Astrocyte (in vitro differentiated cells and primary cell): ENCODE results near the gene CMC4. TPM values are rescaled to one million over a fixed set of nuclear protein-coding genes. Genes with fewer than 3 reads are reported as not detected.

Experiments
- DNase-seq: peaks from one replicate; pipeline ENCODE4 v3.0.0-alpha.2; 2010; ENCODE audit warnings: low read depth
- FAIRE-seq: peaks from 2 replicates; lab custom pipeline; 2011; peaks lifted over from hg19 to GRCh38; lab: Jason Lieb, UNC
- H2AFZ ChIP-seq: 2 replicates; pipeline ENCODE4 v1.6.0; 2012; ENCODE audit warnings: low read depth, low read length, inconsistent platforms
- H3K27ac ChIP-seq: 2 replicates; pipeline ENCODE4 v1.5.1; 2011; ENCODE audit warnings: low read depth, low read length, inconsistent platforms
- H3K27me3 ChIP-seq: 2 replicates; pipeline ENCODE4 v1.6.0; 2011; ENCODE audit warnings: low read length, inconsistent platforms; ENCODE audit not compliant: insufficient read depth
- H3K36me3 ChIP-seq: 2 replicates; pipeline ENCODE4 v1.5.1; 2011; ENCODE audit warnings: low read length, inconsistent platforms; ENCODE audit not compliant: insufficient read depth
- H3K4me1 ChIP-seq: 2 replicates; pipeline ENCODE4 v1.5.1; 2011; ENCODE audit warnings: low read length, inconsistent platforms; ENCODE audit not compliant: insufficient read depth
- H3K4me2 ChIP-seq: 2 replicates; pipeline ENCODE4 v1.6.0; 2012; ENCODE audit warnings: low read length, inconsistent platforms
- H3K4me3 ChIP-seq: 2 replicates; pipeline ENCODE4 v1.5.1; 2011; ENCODE audit warnings: low read depth, mild to moderate bottlenecking, low read length, inconsistent platforms; ENCODE audit not compliant: insufficient read depth
- H3K79me2 ChIP-seq: 2 replicates; pipeline ENCODE4 v1.6.0; 2012; ENCODE audit warnings: mild to moderate bottlenecking, low read length, inconsistent platforms; ENCODE audit not compliant: insufficient read depth
- H3K9ac ChIP-seq: 2 replicates; pipeline ENCODE4 v1.6.0; 2012; ENCODE audit warnings: mild to moderate bottlenecking, low read length, inconsistent platforms
- H3K9me3 ChIP-seq: 2 replicates; pipeline ENCODE4 v1.5.1; 2012; ENCODE audit warnings: low read depth, mild to moderate bottlenecking, low read length, inconsistent platforms; ENCODE audit not compliant: insufficient read depth
- H4K20me1 ChIP-seq: 2 replicates; pipeline ENCODE4 v1.6.0; 2012; ENCODE audit warnings: low read length, inconsistent platforms; ENCODE audit not compliant: insufficient read depth
- H3K27ac Mint-ChIP-seq: one replicate; pipeline ENCODE4 v1.8.0; 2021; ENCODE audit warnings: mild to moderate bottlenecking, mixed read lengths; ENCODE audit not compliant: unreplicated experiment
- H3K27me3 Mint-ChIP-seq: one replicate; pipeline ENCODE4 v1.8.0; 2021; ENCODE audit warnings: low read depth, mixed read lengths; ENCODE audit not compliant: unreplicated experiment
- H3K36me3 Mint-ChIP-seq: one replicate; pipeline ENCODE4 v1.8.0; 2021; ENCODE audit warnings: low read depth, mixed read lengths; ENCODE audit not compliant: unreplicated experiment
- H3K4me1 Mint-ChIP-seq: one replicate; pipeline ENCODE4 v1.8.0; 2021; ENCODE audit warnings: low read depth, mixed read lengths; ENCODE audit not compliant: unreplicated experiment
- H3K4me3 Mint-ChIP-seq: one replicate; pipeline ENCODE4 v1.8.0; 2021; ENCODE audit warnings: mild to moderate bottlenecking, moderate library complexity, mixed read lengths; ENCODE audit not compliant: unreplicated experiment
- H3K9me3 Mint-ChIP-seq: one replicate; pipeline ENCODE4 v1.8.0; 2021; ENCODE audit warnings: mild to moderate bottlenecking, mixed read lengths; ENCODE audit not compliant: unreplicated experiment
- CTCF ChIP-seq: IDR thresholded peaks from 2 replicates; pipeline ENCODE4 v1.5.1; 2011; ENCODE audit warnings: low read depth, mild to moderate bottlenecking, inconsistent platforms, low read length, moderate library complexity; ENCODE audit not compliant: insufficient read depth
- EZH2 ChIP-seq: IDR thresholded peaks from 2 replicates; pipeline ENCODE4 v1.6.1; 2012; ENCODE audit warnings: mild to moderate bottlenecking, low read length, inconsistent platforms; ENCODE audit not compliant: insufficient read depth
- total RNA-seq: library from RNA; stranded (reverse); gene quantifications from 2 replicates; pipeline ENCODE4 v1.2.1, GENCODE V29; 2021

The CMC4 gene
- total RNA-seq, 1 donor from 2014 or later: 5.2 TPM

- Histone ChIP-seq H3K27ac (no peak overlapping the region), H3K36me3 (no peaks in the 10 kb centered on the region), H3K9me3 (no peaks in the 10 kb centered on the region), H3K4me1 (peaks cover 3% of the 10 kb centered on the region), H3K9ac (no peak overlapping the region), H3K79me2 (peaks cover 12% of the 10 kb centered on the region), H3K4me2 (no peak overlapping the region), H3K27me3 (no peaks in the 10 kb centered on the region), H4K20me1 (no peaks in the 10 kb centered on the region), H3K4me3 (no peak overlapping the region), H2AFZ (no peak overlapping the region)
- Mint-ChIP-seq H3K4me3 (peak overlapping the region; percentile 58), H3K27ac (no peak overlapping the region), H3K9me3 (no peaks in the 10 kb centered on the region), H3K36me3 (no peaks in the 10 kb centered on the region), H3K4me1 (peaks cover 5% of the 10 kb centered on the region), H3K27me3 (no peaks in the 10 kb centered on the region)
- DNase-seq: no peak
- no peak for FAIRE-seq
- TF ChIP-seq EZH2 (no peak), CTCF (no peak)
These were observed 46.8 kb downstream of the CMC4 start for GRCh38 chrX:155023907-155024833.

GRCh38 chrX:155022585-155022984 lies 48.4 kb downstream of the CMC4 start, which contains the start of gene F8:
Gene F8 (minus strand): TSS chrX:155022723. CDS start chrX:155022552, 171 bp downstream.
- DNase-seq: no peak
- H3K27me3 Mint-ChIP-seq: no peaks in the 10 kb centered on the region
- Histone ChIP-seq H4K20me1 (no peaks in the 10 kb centered on the region), H3K9ac (no peak within 1 kb of the TSS), H3K27ac (no peak within 1 kb of the TSS), H2AFZ (no peak within 1 kb of the TSS), H3K4me2 (no peak within 1 kb of the TSS), H3K79me2 (no peaks in the 10 kb centered on the region), H3K36me3 (no peaks in the 10 kb centered on the region), H3K9me3 (no peaks in the 10 kb centered on the region), H3K27me3 (no peaks in the 10 kb centered on the region), H3K4me1 (no peaks in the 10 kb centered on the region), H3K4me3 (no peak within 1 kb of the TSS)
- H3K4me1 Mint-ChIP-seq: no peaks in the 10 kb centered on the region
- H3K36me3 Mint-ChIP-seq: no peaks in the 10 kb centered on the region
- H3K27ac Mint-ChIP-seq: no peak within 1 kb of the TSS
- FAIRE-seq: no peak
- no peak within 1 kb of the TSS for H3K4me3 Mint-ChIP-seq
- no peaks in the 10 kb centered on the region for H3K9me3 Mint-ChIP-seq
- TF ChIP-seq CTCF (no peak), EZH2 (no peak)

- H2AFZ ChIP-seq: no peak overlapping the region
- Mint-ChIP-seq H3K36me3 (no peaks in the 10 kb centered on the region), H3K4me3 (no peak overlapping the region), H3K4me1 (no peaks in the 10 kb centered on the region), H3K27ac (no peak overlapping the region), H3K27me3 (no peaks in the 10 kb centered on the region), H3K9me3 (no peaks in the 10 kb centered on the region)
- no peak overlapping the region for H3K4me3 ChIP-seq
- H3K9ac ChIP-seq: no peak overlapping the region
- H3K27ac ChIP-seq: no peak overlapping the region
- no peaks in the 10 kb centered on the region for H3K36me3 ChIP-seq
- DNase-seq (no peak), FAIRE-seq (no peak)
- no peaks in the 10 kb centered on the region for H3K9me3 ChIP-seq
- no peaks in the 10 kb centered on the region for H3K4me1 ChIP-seq
- H3K4me2 ChIP-seq: no peak overlapping the region
- H4K20me1 ChIP-seq: no peaks in the 10 kb centered on the region
- H3K27me3 ChIP-seq: no peaks in the 10 kb centered on the region
- no peak for TF ChIP-seq CTCF
- TF ChIP-seq EZH2: no peak
- no peaks in the 10 kb centered on the region for H3K79me2 ChIP-seq
These were observed 50.3 kb downstream of the CMC4 start for GRCh38 chrX:155020591-155020990.
